ENCODE data around the gene IL1R1. TPM values are rescaled to one million over a fixed set of nuclear protein-coding genes. Genes with fewer than 3 reads are reported as not detected.

Gene IL1R1
- total and polyA plus RNA-seq, 8 donors = 17.5 to 109 (median 51.3) TPM

DNA sequence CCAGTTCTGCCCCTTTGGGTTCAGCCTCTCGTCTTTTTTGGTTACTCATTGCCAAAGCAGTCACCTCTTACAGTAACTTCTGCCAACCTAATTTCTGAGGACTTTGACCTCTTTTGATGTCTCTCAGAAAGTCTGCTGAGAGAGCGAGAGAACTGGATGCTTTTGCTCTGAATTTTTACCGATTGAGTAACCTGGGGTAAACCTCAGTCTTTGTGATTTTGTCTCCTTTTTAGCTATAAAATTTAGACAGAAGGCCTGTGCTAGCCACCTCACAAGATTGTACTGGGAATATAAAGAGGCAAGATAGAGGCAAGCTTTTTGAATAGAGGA is 34.8 kb upstream of the IL1R1 start:
- Histone ChIP-seq H3K27me3 (no peaks in the 10 kb centered on the region), H3K4me3 (peak overlapping the region in 2 of 4 donors; percentile 15 to 16), H3K9me3 (no peaks in the 10 kb centered on the region), H3K4me1 (peaks cover 14 to 68% (median 45%) of the 10 kb centered on the region in 4 donors), H3K27ac (peak overlapping the region in 3 of 5 donors; percentile 15 to 47 (median 20)), H3K36me3 (peaks cover 0 to 7% (median 0%) of the 10 kb centered on the region in 4 donors)
- intact Hi-C loops (cut with DNase I; ENCODE audit: low total_unique reads) = no loop called here
- WGBS, 5 donors = 24 to 48% (median 39%) methylated on average over 3 of the region's 3 CpGs
- TF ChIP-seq, protein P1, sequence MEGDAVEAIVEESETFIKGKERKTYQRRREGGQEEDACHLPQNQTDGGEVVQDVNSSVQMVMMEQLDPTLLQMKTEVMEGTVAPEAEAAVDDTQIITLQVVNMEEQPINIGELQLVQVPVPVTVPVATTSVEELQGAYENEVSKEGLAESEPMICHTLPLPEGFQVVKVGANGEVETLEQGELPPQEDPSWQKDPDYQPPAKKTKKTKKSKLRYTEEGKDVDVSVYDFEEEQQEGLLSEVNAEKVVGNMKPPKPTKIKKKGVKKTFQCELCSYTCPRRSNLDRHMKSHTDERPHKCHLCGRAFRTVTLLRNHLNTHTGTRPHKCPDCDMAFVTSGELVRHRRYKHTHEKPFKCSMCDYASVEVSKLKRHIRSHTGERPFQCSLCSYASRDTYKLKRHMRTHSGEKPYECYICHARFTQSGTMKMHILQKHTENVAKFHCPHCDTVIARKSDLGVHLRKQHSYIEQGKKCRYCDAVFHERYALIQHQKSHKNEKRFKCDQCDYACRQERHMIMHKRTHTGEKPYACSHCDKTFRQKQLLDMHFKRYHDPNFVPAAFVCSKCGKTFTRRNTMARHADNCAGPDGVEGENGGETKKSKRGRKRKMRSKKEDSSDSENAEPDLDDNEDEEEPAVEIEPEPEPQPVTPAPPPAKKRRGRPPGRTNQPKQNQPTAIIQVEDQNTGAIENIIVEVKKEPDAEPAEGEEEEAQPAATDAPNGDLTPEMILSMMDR (IDR thresholded peaks at IDR 0.05) = no peak
- no peak for TF ChIP-seq POLR2A (IDR thresholded peaks at IDR 0.05)
- TF ChIP-seq POLR2AphosphoS5 (IDR thresholded peaks at IDR 0.05) = no peak
- TF ChIP-seq EP300 (IDR thresholded peaks at IDR 0.05) = no peak
- DNase-seq = no peak

DNA sequence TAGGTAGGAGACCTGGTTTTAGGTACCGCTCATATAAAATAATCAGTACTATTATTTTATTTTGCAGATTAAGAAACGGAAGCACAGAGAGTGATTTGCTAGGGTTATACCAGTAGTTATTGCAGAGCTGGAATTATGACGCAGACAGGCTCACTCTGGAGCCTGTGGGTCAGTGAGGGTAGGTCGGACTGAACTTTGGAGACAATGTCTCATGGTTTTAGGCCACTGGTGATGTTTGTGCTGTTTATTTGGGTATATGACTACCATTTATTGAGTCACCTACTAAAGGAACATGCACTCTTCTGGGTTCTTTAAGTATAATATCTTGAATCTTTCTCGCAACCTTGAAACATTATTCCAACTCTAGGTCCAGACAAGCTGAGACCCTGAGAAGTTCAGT is 33.5 kb upstream of the IL1R1 start:
- no peak overlapping the region for H3K4me3 ChIP-seq
- WGBS, 5 donors = 76 to 94% (median 93%) methylated on average over 5 of the region's 5 CpGs
- H3K36me3 ChIP-seq = peaks cover 0 to 7% (median 0%) of the 10 kb centered on the region in 4 donors
- intact Hi-C loops (cut with DNase I; ENCODE audit: low total_unique reads) = no loop called here
- no peak for DNase-seq
- H3K27ac ChIP-seq = peak overlapping the region in 2 of 5 donors; percentile 15 to 60
- no peaks in the 10 kb centered on the region for H3K9me3 ChIP-seq
- TF ChIP-seq EP300 (IDR thresholded peaks at IDR 0.05) (no peak), POLR2A (IDR thresholded peaks at IDR 0.05) (no peak), POLR2AphosphoS5 (IDR thresholded peaks at IDR 0.05) (no peak)
- TF ChIP-seq, protein P1 (IDR thresholded peaks at IDR 0.05) = no peak
- peaks cover 10 to 65% (median 44%) of the 10 kb centered on the region in 4 donors for H3K4me1 ChIP-seq
- H3K27me3 ChIP-seq = no peaks in the 10 kb centered on the region

DNA sequence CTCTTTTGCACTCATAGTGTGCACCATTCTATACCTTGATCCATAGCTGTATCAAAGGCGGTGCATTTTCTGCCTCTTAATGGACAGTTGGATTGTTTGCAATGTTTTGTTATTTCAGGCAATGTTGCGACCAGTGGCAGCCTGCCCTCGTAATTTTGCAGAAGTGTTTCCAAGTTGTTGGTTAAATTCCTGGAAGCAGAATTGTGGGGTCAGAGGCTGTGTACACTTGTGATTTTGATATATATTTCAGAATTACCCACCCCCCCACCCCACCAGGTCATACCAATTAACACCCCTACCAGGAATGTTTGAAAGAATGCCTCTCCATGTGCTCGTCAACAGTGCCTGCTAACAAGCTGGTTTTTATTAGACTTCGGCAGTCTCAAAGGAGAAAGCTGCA is 32.4 kb upstream of the IL1R1 start:
- Histone ChIP-seq H3K9me3 (no peaks in the 10 kb centered on the region), H3K4me3 (no peak overlapping the region), H3K36me3 (peaks cover 0 to 7% (median 0%) of the 10 kb centered on the region in 4 donors), H3K27me3 (no peaks in the 10 kb centered on the region), H3K4me1 (peaks cover 17 to 64% (median 48%) of the 10 kb centered on the region in 4 donors), H3K27ac (peak overlapping the region in 1 of 5 donors; percentile 60)
- no peak for TF ChIP-seq POLR2A (IDR thresholded peaks at IDR 0.05)
- intact Hi-C loops (cut with DNase I; ENCODE audit: low total_unique reads) = no loop called here
- DNase-seq = no peak
- 26 to 62% (median 36%) methylated on average over 5 of the region's 5 CpGs for WGBS, 5 donors

DNA sequence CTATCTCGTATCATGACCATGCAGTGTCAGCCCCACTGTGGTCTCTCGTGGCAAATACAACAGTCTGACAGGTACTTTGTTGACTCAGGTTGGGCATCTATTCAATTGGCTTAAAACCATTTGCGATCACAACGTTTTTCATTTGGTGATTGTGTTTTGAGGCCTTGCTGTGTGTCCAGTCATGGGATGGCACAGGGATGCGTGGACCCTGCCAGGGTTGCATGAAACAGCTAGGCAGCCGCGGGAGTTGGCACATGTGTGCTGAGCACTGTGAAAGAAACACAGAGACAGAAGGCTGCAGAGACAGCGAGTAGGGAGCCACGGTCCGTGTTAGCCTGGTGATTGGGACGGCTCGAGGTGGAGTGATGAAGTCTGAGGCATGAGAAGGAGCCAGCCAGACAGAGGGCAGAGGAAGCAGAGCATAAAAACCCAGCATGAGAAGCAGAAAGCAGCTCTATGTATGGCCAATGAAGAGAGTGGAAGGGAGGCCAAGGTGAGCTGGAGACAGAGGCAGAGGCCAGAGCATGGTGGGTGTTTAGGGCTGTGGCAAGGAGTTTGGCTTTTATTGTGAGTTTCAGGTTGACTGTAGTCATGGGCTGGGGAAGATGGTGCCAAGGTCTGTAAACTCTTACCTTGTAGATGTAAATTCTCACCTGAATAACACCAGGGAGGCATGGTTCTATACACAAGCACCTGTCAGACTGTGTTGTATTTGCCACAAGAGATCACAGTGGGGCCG is 31.8 kb upstream of the IL1R1 start:
- Histone ChIP-seq H3K27ac (peak overlapping the region in 2 of 5 donors; percentile 26 to 60), H3K9me3 (no peaks in the 10 kb centered on the region), H3K4me1 (peaks cover 23 to 65% (median 48%) of the 10 kb centered on the region in 4 donors), H3K27me3 (no peaks in the 10 kb centered on the region), H3K36me3 (peaks cover 0 to 10% (median 0%) of the 10 kb centered on the region in 4 donors), H3K4me3 (no peak overlapping the region)
- intact Hi-C loops (cut with DNase I; ENCODE audit: low total_unique reads) = no loop called here
- 60 to 76% (median 69%) methylated on average over 13 of the region's 13 CpGs for WGBS, 5 donors
- DNase-seq = no peak
- TF ChIP-seq, protein P1 (IDR thresholded peaks at IDR 0.05) = no peak
- TF ChIP-seq POLR2A (IDR thresholded peaks at IDR 0.05) = no peak
- no peak for TF ChIP-seq EP300 (IDR thresholded peaks at IDR 0.05)
- TF ChIP-seq POLR2AphosphoS5 (IDR thresholded peaks at IDR 0.05) = no peak

DNA sequence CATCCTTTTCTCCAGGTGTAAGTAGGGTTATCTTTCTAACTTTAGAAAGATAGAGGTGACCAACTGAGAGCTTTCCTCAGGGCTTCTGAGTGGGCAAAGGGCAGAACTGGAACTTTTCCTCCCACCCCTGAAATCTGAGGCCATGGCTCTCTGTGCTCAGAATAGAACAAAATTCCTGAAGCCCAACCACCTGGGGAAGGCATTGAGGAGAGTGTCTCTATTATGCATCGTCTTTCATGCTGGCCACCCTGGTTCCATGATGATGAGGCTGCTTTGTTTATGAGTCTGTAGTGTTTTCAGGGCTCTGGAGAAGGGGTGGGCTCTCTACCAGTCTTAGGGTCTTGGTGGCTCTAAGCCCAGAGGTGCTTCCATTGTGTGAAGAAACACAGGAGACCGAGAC is 30.7 kb upstream of the IL1R1 start:
- H3K27me3 ChIP-seq = no peaks in the 10 kb centered on the region
- peaks cover 0 to 10% (median 0%) of the 10 kb centered on the region in 4 donors for H3K36me3 ChIP-seq
- TF ChIP-seq, protein P1 (IDR thresholded peaks at IDR 0.05) = no peak
- TF ChIP-seq POLR2AphosphoS5 (IDR thresholded peaks at IDR 0.05) (no peak), POLR2A (IDR thresholded peaks at IDR 0.05) (no peak), EP300 (IDR thresholded peaks at IDR 0.05) (no peak)
- H3K4me1 ChIP-seq = peaks cover 32 to 66% (median 48%) of the 10 kb centered on the region in 4 donors
- intact Hi-C loops (cut with DNase I; ENCODE audit: low total_unique reads) = no loop called here
- DNase-seq = no peak
- H3K27ac ChIP-seq = peak overlapping the region in 1 of 5 donors; percentile 35
- H3K9me3 ChIP-seq = no peaks in the 10 kb centered on the region
- WGBS, 5 donors = 73 to 86% (median 83%) methylated on average over 2 of the region's 2 CpGs
- H3K4me3 ChIP-seq = no peak overlapping the region

Measured in stomach (tissue), 9 donors.